B cell (primary cell): ENCODE measurements around the gene SGSM1. TPM values are rescaled to one million over a fixed set of nuclear protein-coding genes. Genes with fewer than 3 reads are reported as not detected.

Experiments
- ATAC-seq: fragments of 200-7000 bp; cut with Tn5 transposase; one replicate; pipeline ENCODE4 v1.10.0; 2021; ENCODE audit warnings: low read depth, mild to moderate bottlenecking, moderate number of reproducible peaks, moderate library complexity
- CTCF ChIA-PET: fragments of 350-600 bp; sonication (Branson Sonifier 250); formaldehyde crosslinking; loops from one replicate; lab custom pipeline; 2021; ENCODE audit warnings: antibody characterized with exemption, inconsistent platforms; lab: Charles Lee
- POLR2A ChIA-PET: fragments of 350-600 bp; sonication (Branson Sonifier 250); formaldehyde crosslinking; loops from one replicate; lab custom pipeline; 2021; ENCODE audit warnings: antibody characterized with exemption; lab: Charles Lee
- DNase-seq: peaks from one replicate; pipeline ENCODE4 v3.0.0; 2013
- H2AFZ ChIP-seq: 2 replicates; pipeline ENCODE4 v1.6.1; 2012; ENCODE audit warnings: mild to moderate bottlenecking, low read depth, low read length; ENCODE audit not compliant: insufficient read depth, poor library complexity, severe bottlenecking
- H3K27ac ChIP-seq, 2 donors: 1 replicate in 1 of 2; 2 replicates in 1 of 2; pipeline ENCODE4 v1.5.1; 2012 to 2013; ENCODE audit warnings: low read length in 2 of 2, mild to moderate bottlenecking in 2 of 2, moderate library complexity in 1 of 2
- H3K27me3 ChIP-seq, 4 experiments: fragments of 200-600 bp in 1 of 4; sonication (generic) in 1 of 4; replicated peaks in 1 of 4; 1 replicate in 2 of 4; 2 replicates in 2 of 4; pipeline versions ENCODE4 v1.6.1 to v1.7.0; 2013 to 2016; ENCODE audit warnings: low read length in 3 of 4, mild to moderate bottlenecking in 2 of 4, mixed read lengths in 1 of 4, moderate library complexity in 1 of 4; ENCODE audit not compliant: insufficient read depth in 4 of 4, control insufficient read depth in 3 of 4; ENCODE audit errors: control extremely low read depth in 1 of 4
- H3K36me3 ChIP-seq, 2 experiments: replicated peaks in 1 of 2; 1 replicate in 1 of 2; 2 replicates in 1 of 2; pipeline versions ENCODE4 v1.6.1 to v1.7.1; 2013; ENCODE audit warnings: low read length in 1 of 2; ENCODE audit not compliant: insufficient read depth in 2 of 2, control insufficient read depth in 1 of 2; ENCODE audit errors: control extremely low read depth in 1 of 2, extremely low read depth in 1 of 2
- H3K4me1 ChIP-seq, 2 donors: fragments of 200-600 bp in 1 of 2; sonication (generic) in 1 of 2; 1 replicate in 1 of 2; 2 replicates in 1 of 2; pipeline versions ENCODE4 v1.5.1 to v1.6.1; 2013 to 2017; ENCODE audit warnings: low read length in 2 of 2; ENCODE audit not compliant: control insufficient read depth in 2 of 2, insufficient read depth in 2 of 2
- H3K4me2 ChIP-seq: replicated peaks from 2 replicates; pipeline ENCODE3; 2012; ENCODE audit warnings: mild to moderate bottlenecking, low read depth, low read length; ENCODE audit not compliant: poor library complexity, severe bottlenecking
- H3K4me3 ChIP-seq, 5 experiments: fragments of 200-600 bp in 1 of 5; sonication (generic) in 1 of 5; 1 replicate in 3 of 5; 2 replicates in 2 of 5; pipeline versions ENCODE4 v1.5.1 to v1.7.0; 2011 to 2016; ENCODE audit warnings: low read length in 4 of 5, mild to moderate bottlenecking in 4 of 5, low read depth in 2 of 5, control low read depth in 1 of 5, moderate library complexity in 1 of 5; ENCODE audit not compliant: insufficient read depth in 1 of 5; ENCODE audit errors: control extremely low read depth in 1 of 5, extremely low read depth in 1 of 5
- H3K79me2 ChIP-seq: fragments of 200-600 bp; sonication (generic); one replicate; pipeline ENCODE4 v1.6.0; 2016; ENCODE audit warnings: low read length; ENCODE audit not compliant: control insufficient read depth, insufficient read depth
- H3K9ac ChIP-seq: fragments of 200-600 bp; sonication (generic); 2 replicates; pipeline ENCODE4 v1.6.1; 2017; ENCODE audit warnings: mild to moderate bottlenecking, low read length, moderate library complexity
- H3K9me3 ChIP-seq, 3 donors: one replicate each; pipeline versions ENCODE4 v1.6.1 to v1.7.1; 2013; ENCODE audit warnings: low read length in 2 of 3; ENCODE audit not compliant: control insufficient read depth in 2 of 3, insufficient read depth in 1 of 3; ENCODE audit errors: control extremely low read depth in 1 of 3
- H4K20me1 ChIP-seq: 2 replicates; pipeline ENCODE4 v1.6.0; 2012; ENCODE audit warnings: mild to moderate bottlenecking, low read length; ENCODE audit not compliant: insufficient read depth, control insufficient read depth, poor library complexity, severe bottlenecking
- H3K27ac Mint-ChIP-seq: one replicate; pipeline ENCODE4 v1.8.0; 2021; ENCODE audit warnings: mixed read lengths
- H3K27me3 Mint-ChIP-seq: one replicate; pipeline ENCODE4 v1.8.0; 2021; ENCODE audit warnings: mixed read lengths
- H3K4me1 Mint-ChIP-seq: one replicate; pipeline ENCODE4 v1.8.0; 2021; ENCODE audit warnings: mixed read lengths
- H3K4me3 Mint-ChIP-seq: one replicate; pipeline ENCODE4 v1.8.0; 2021; ENCODE audit warnings: mixed read lengths
- H3K9me3 Mint-ChIP-seq: one replicate; pipeline ENCODE4 v1.8.0; 2022; ENCODE audit warnings: mixed read lengths; ENCODE audit not compliant: insufficient read depth
- EZH2 ChIP-seq: IDR thresholded peaks from 2 replicates; pipeline ENCODE4 v1.6.1; 2012; ENCODE audit warnings: borderline replicate concordance, low read depth, mild to moderate bottlenecking, moderate library complexity, low read length; ENCODE audit not compliant: insufficient read depth, poor library complexity, severe bottlenecking
- WGBS: methylation state at CpG from one replicate; pipeline ENCODE4 v1.1.5; 2013; ENCODE audit warnings: missing lambda C conversion rate; ENCODE audit not compliant: insufficient coverage; 5-methylcytosine and 5-hydroxymethylcytosine counted together
- intact Hi-C: fragments of 100-400 bp; cut with micrococcal nuclease; formaldehyde crosslinking; loops from one replicate; pipeline ENCODE4 v1.10.0; 2022
- polyA plus RNA-seq: library from polyadenylated mRNA; depleted of rRNA; stranded (reverse); fragments of >200 nt; gene quantifications from 2 replicates; pipeline ENCODE4 v1.2.3, GENCODE V29; 2012
- total RNA-seq, 2 donors: library from RNA; stranded (reverse); fragments of 120-200 nt in 1 of 2; gene quantifications; 1 replicate in 1 of 2; 2 replicates in 1 of 2; pipeline versions ENCODE4 v1.2.3 to v1.2.4, GENCODE V29; 2013 to 2022
- TF ChIP-seq, protein P1 (sequence below): fragments of 200-600 bp; IDR thresholded peaks from one replicate; pipeline ENCODE4 v1.8.0; 2022; ENCODE audit warnings: antibody characterized with exemption, mild to moderate bottlenecking

Gene SGSM1
- total and polyA plus RNA-seq, 2 donors (not counting 1 experiment from before 2014, with no cell fraction given) = 0.91 to 1.3 TPM

DNA sequence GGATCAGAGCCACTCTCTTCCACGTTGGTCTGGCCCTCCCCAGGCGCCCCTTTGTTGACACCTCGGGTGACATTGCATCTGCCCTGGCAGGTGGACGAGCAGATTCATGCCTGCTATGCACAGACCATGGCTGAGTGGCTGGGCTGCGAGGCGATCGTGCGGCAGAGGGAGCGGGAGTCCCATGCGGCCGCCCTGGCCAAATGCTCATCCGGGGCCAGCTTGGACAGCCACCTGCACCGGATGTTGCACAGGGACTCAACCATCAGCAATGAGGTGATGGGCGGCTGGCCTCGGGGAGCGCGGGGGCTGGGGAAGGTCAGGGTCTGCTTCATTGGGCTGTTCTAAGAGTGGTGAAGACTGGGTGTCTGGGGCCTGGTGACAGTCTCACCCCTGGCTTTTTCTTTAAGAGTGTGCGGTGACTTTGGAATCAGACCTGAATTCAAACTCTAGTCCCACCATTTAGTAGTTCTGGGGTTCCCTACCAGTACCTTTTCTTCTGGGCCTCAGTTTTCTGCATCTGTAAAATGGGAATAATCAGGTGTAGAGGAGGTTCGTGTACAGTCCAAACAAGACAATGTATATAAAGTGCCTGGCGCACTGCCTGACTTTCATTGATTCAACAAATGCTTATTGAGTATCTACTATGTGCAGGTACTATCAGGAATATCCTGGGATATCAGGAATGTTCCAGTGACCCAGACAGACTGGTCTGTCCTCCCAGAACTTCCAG, 87.5 kb downstream of the SGSM1 start:
- H3K27ac Mint-ChIP-seq = no peak overlapping the region
- Histone ChIP-seq H3K9me3 (no peaks in the 10 kb centered on the region), H3K4me2 (no peak overlapping the region), H3K4me1 (no peaks in the 10 kb centered on the region), H4K20me1 (no peaks in the 10 kb centered on the region), H3K27me3 (peaks cover 0 to 4% (median 1%) of the 10 kb centered on the region in 4 experiments), H2AFZ (no peak overlapping the region), H3K4me3 (no peak overlapping the region), H3K27ac (no peak overlapping the region), H3K9ac (no peak overlapping the region), H3K79me2 (no peaks in the 10 kb centered on the region), H3K36me3 (no peaks in the 10 kb centered on the region)
- ATAC-seq = no peak
- no peaks in the 10 kb centered on the region for H3K9me3 Mint-ChIP-seq
- no peak for TF ChIP-seq EZH2
- TF ChIP-seq, protein P1, sequence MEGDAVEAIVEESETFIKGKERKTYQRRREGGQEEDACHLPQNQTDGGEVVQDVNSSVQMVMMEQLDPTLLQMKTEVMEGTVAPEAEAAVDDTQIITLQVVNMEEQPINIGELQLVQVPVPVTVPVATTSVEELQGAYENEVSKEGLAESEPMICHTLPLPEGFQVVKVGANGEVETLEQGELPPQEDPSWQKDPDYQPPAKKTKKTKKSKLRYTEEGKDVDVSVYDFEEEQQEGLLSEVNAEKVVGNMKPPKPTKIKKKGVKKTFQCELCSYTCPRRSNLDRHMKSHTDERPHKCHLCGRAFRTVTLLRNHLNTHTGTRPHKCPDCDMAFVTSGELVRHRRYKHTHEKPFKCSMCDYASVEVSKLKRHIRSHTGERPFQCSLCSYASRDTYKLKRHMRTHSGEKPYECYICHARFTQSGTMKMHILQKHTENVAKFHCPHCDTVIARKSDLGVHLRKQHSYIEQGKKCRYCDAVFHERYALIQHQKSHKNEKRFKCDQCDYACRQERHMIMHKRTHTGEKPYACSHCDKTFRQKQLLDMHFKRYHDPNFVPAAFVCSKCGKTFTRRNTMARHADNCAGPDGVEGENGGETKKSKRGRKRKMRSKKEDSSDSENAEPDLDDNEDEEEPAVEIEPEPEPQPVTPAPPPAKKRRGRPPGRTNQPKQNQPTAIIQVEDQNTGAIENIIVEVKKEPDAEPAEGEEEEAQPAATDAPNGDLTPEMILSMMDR = no peak
- H3K4me3 Mint-ChIP-seq = no peak overlapping the region
- DNase-seq = no peak
- intact Hi-C loops = no loop called here
- POLR2A ChIA-PET = no interaction called here
- WGBS = 93% methylated on average over 16 of the region's 20 CpGs
- H3K27me3 Mint-ChIP-seq = peaks cover 16% of the 10 kb centered on the region
- CTCF ChIA-PET = no interaction called here
- H3K4me1 Mint-ChIP-seq = no peaks in the 10 kb centered on the region

DNA sequence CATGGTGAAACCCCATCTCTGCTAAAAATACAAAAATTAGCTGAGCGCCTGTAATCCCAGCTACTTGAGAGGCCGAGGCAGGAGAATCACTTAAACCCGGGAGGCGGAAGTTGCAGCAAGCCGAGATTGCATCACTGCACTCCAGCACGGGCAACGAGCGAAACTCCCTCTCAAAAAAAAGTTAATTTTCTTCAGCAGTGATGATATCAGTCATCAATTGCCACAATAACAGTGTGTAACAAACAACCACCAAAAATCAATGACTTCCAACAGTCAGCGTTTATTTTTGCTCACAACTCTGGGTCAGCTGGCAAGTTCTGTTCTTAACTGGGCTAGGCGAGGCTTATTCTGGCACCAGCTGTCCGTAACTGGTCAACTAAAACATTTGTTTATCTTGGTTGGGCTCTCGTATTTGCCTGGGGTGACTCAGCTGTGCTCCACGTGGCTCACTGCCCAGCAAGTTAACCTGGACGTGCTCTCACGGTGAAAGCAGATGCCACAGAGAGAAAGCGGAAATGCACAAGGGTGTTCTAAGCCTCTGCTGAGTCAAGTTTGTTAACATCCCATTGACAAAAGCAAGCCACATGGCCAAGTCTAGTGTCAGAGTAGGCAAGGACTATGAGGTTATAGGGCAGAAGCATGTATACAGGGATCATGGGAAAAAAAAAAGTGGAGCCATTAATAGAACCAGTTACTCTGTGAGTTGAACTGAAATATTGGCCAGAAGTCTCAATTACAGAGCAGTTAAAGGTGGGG, 88.4 kb downstream of the SGSM1 start:
- no peak overlapping the region for H3K27ac Mint-ChIP-seq
- H3K4me1 Mint-ChIP-seq = no peaks in the 10 kb centered on the region
- Histone ChIP-seq H3K4me1 (no peaks in the 10 kb centered on the region), H3K4me2 (no peak overlapping the region), H2AFZ (no peak overlapping the region), H3K9ac (no peak overlapping the region), H3K9me3 (no peaks in the 10 kb centered on the region), H3K27me3 (peaks cover 0 to 4% (median 1%) of the 10 kb centered on the region in 4 experiments), H4K20me1 (no peaks in the 10 kb centered on the region), H3K4me3 (no peak overlapping the region), H3K79me2 (no peaks in the 10 kb centered on the region), H3K36me3 (no peaks in the 10 kb centered on the region), H3K27ac (no peak overlapping the region)
- intact Hi-C loops = no loop called here
- no peaks in the 10 kb centered on the region for H3K9me3 Mint-ChIP-seq
- ChIA-PET CTCF (no interaction called here), POLR2A (no interaction called here)
- DNase-seq (no peak), ATAC-seq (no peak)
- 81% methylated on average over 16 of the region's 16 CpGs for WGBS
- no peak overlapping the region for H3K4me3 Mint-ChIP-seq
- H3K27me3 Mint-ChIP-seq = peaks cover 16% of the 10 kb centered on the region
- TF ChIP-seq, protein P1 = no peak
- no peak for TF ChIP-seq EZH2
